GM21786 (cell line): ENCODE data around the gene OR6B2.

ENCODE experiments used
- ATAC-seq: cut with Tn5 transposase; IDR thresholded peaks from one replicate; pipeline ENCODE4 v1.9.1; 2021; ENCODE audit not compliant: unreplicated experiment

OR6B2 gene

DNA sequence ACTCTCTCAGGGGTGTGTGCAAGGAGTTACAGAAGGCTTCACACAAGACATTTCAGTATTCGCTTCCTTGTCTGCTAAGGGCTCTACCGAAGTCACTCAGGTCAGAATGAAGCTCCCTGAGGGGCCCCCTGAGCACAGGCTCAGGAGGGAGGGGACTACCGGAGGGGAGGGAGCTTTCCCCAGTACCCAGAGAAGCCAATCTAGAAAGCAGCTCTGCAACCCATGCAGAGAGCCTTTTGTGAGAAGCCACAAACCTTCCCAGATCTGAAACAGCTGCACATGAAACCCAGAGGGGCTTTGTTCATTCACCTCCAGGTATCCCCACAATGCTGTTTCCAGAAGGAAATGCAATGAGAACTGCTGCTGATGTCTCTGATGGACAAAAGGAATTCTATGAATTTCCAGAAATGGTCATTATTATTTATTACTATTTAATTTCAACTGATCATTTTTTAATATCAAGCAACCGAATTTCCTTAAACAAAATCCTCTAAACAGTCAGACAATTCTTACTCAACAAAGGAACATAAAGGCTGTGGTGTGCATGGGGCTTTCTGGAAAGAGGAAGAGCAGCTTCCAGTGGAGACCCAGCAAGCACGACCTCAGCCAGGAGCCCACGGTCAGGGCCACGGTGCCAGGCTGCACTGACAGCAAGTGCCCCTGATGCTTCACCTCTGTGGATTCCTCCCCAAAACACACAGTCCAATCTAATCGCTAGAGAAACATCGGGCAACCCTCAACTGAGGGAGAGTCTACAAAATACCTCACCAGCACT lies 47.0 kb downstream of the OR6B2 start:
- no peak for ATAC-seq
